Astrocyte (in vitro differentiated cells and primary cell): ENCODE measurements around the gene ARHGAP20. TPM values are rescaled to one million over a fixed set of nuclear protein-coding genes. Genes with fewer than 3 reads are reported as not detected.

ENCODE experiments used
- DNase-seq: peaks from one replicate; pipeline ENCODE4 v3.0.0-alpha.2; 2010; ENCODE audit warnings: low read depth
- FAIRE-seq: peaks from 2 replicates; lab custom pipeline; 2011; peaks lifted over from hg19 to GRCh38; lab: Jason Lieb, UNC
- H2AFZ ChIP-seq: 2 replicates; pipeline ENCODE4 v1.6.0; 2012; ENCODE audit warnings: low read depth, low read length, inconsistent platforms
- H3K27ac ChIP-seq: 2 replicates; pipeline ENCODE4 v1.5.1; 2011; ENCODE audit warnings: low read depth, low read length, inconsistent platforms
- H3K27me3 ChIP-seq: 2 replicates; pipeline ENCODE4 v1.6.0; 2011; ENCODE audit warnings: low read length, inconsistent platforms; ENCODE audit not compliant: insufficient read depth
- H3K36me3 ChIP-seq: 2 replicates; pipeline ENCODE4 v1.5.1; 2011; ENCODE audit warnings: low read length, inconsistent platforms; ENCODE audit not compliant: insufficient read depth
- H3K4me1 ChIP-seq: 2 replicates; pipeline ENCODE4 v1.5.1; 2011; ENCODE audit warnings: low read length, inconsistent platforms; ENCODE audit not compliant: insufficient read depth
- H3K4me2 ChIP-seq: 2 replicates; pipeline ENCODE4 v1.6.0; 2012; ENCODE audit warnings: low read length, inconsistent platforms
- H3K4me3 ChIP-seq: 2 replicates; pipeline ENCODE4 v1.5.1; 2011; ENCODE audit warnings: low read depth, mild to moderate bottlenecking, low read length, inconsistent platforms; ENCODE audit not compliant: insufficient read depth
- H3K79me2 ChIP-seq: 2 replicates; pipeline ENCODE4 v1.6.0; 2012; ENCODE audit warnings: mild to moderate bottlenecking, low read length, inconsistent platforms; ENCODE audit not compliant: insufficient read depth
- H3K9ac ChIP-seq: 2 replicates; pipeline ENCODE4 v1.6.0; 2012; ENCODE audit warnings: mild to moderate bottlenecking, low read length, inconsistent platforms
- H3K9me3 ChIP-seq: 2 replicates; pipeline ENCODE4 v1.5.1; 2012; ENCODE audit warnings: low read depth, mild to moderate bottlenecking, low read length, inconsistent platforms; ENCODE audit not compliant: insufficient read depth
- H4K20me1 ChIP-seq: 2 replicates; pipeline ENCODE4 v1.6.0; 2012; ENCODE audit warnings: low read length, inconsistent platforms; ENCODE audit not compliant: insufficient read depth
- H3K27ac Mint-ChIP-seq: one replicate; pipeline ENCODE4 v1.8.0; 2021; ENCODE audit warnings: mild to moderate bottlenecking, mixed read lengths; ENCODE audit not compliant: unreplicated experiment
- H3K27me3 Mint-ChIP-seq: one replicate; pipeline ENCODE4 v1.8.0; 2021; ENCODE audit warnings: low read depth, mixed read lengths; ENCODE audit not compliant: unreplicated experiment
- H3K36me3 Mint-ChIP-seq: one replicate; pipeline ENCODE4 v1.8.0; 2021; ENCODE audit warnings: low read depth, mixed read lengths; ENCODE audit not compliant: unreplicated experiment
- H3K4me1 Mint-ChIP-seq: one replicate; pipeline ENCODE4 v1.8.0; 2021; ENCODE audit warnings: low read depth, mixed read lengths; ENCODE audit not compliant: unreplicated experiment
- H3K4me3 Mint-ChIP-seq: one replicate; pipeline ENCODE4 v1.8.0; 2021; ENCODE audit warnings: mild to moderate bottlenecking, moderate library complexity, mixed read lengths; ENCODE audit not compliant: unreplicated experiment
- H3K9me3 Mint-ChIP-seq: one replicate; pipeline ENCODE4 v1.8.0; 2021; ENCODE audit warnings: mild to moderate bottlenecking, mixed read lengths; ENCODE audit not compliant: unreplicated experiment
- CTCF ChIP-seq: IDR thresholded peaks from 2 replicates; pipeline ENCODE4 v1.5.1; 2011; ENCODE audit warnings: low read depth, mild to moderate bottlenecking, inconsistent platforms, low read length, moderate library complexity; ENCODE audit not compliant: insufficient read depth
- EZH2 ChIP-seq: IDR thresholded peaks from 2 replicates; pipeline ENCODE4 v1.6.1; 2012; ENCODE audit warnings: mild to moderate bottlenecking, low read length, inconsistent platforms; ENCODE audit not compliant: insufficient read depth
- total RNA-seq: library from RNA; stranded (reverse); gene quantifications from 2 replicates; pipeline ENCODE4 v1.2.1, GENCODE V29; 2021

Gene ARHGAP20
- total RNA-seq, 1 donor from 2014 or later = 0.11 TPM

GRCh38 chr11:110761131-110761530 lies 48.9 kb upstream of the ARHGAP20 start:
- H3K27ac Mint-ChIP-seq = no peak overlapping the region
- Histone ChIP-seq H4K20me1 (no peaks in the 10 kb centered on the region), H3K4me2 (no peak overlapping the region), H3K9me3 (no peaks in the 10 kb centered on the region), H2AFZ (no peak overlapping the region), H3K4me3 (no peak overlapping the region), H3K4me1 (peaks cover 15% of the 10 kb centered on the region), H3K9ac (no peak overlapping the region), H3K27me3 (no peaks in the 10 kb centered on the region), H3K79me2 (no peaks in the 10 kb centered on the region), H3K27ac (no peak overlapping the region), H3K36me3 (no peaks in the 10 kb centered on the region)
- H3K27me3 Mint-ChIP-seq = peaks cover 3% of the 10 kb centered on the region
- DNase-seq (no peak), FAIRE-seq (no peak)
- H3K9me3 Mint-ChIP-seq = no peaks in the 10 kb centered on the region
- no peaks in the 10 kb centered on the region for H3K36me3 Mint-ChIP-seq
- H3K4me1 Mint-ChIP-seq = peaks cover 5% of the 10 kb centered on the region
- no peak for TF ChIP-seq EZH2
- TF ChIP-seq CTCF = no peak
- no peak overlapping the region for H3K4me3 Mint-ChIP-seq

- Mint-ChIP-seq H3K4me1 (peaks cover 5% of the 10 kb centered on the region), H3K27ac (no peak overlapping the region), H3K9me3 (no peaks in the 10 kb centered on the region), H3K36me3 (no peaks in the 10 kb centered on the region), H3K4me3 (no peak overlapping the region), H3K27me3 (peaks cover 3% of the 10 kb centered on the region)
- Histone ChIP-seq H3K9ac (no peak overlapping the region), H3K36me3 (no peaks in the 10 kb centered on the region), H3K4me2 (peak overlapping the region; percentile 18), H4K20me1 (no peaks in the 10 kb centered on the region), H3K27me3 (no peaks in the 10 kb centered on the region), H3K27ac (no peak overlapping the region), H3K4me1 (peaks cover 15% of the 10 kb centered on the region), H3K4me3 (no peak overlapping the region), H3K9me3 (no peaks in the 10 kb centered on the region), H2AFZ (no peak overlapping the region), H3K79me2 (no peaks in the 10 kb centered on the region)
- DNase-seq = peak; percentile 79
- TF ChIP-seq EZH2 (no peak), CTCF (no peak)
- FAIRE-seq = no peak
Measured at GRCh38 chr11:110759972-110760381, 47.7 kb upstream of the ARHGAP20 start.

GRCh38 chr11:110757962-110758755 lies 45.9 kb upstream of the ARHGAP20 start:
- no peak for TF ChIP-seq EZH2
- TF ChIP-seq CTCF = no peak
- FAIRE-seq = no peak
- Histone ChIP-seq H3K36me3 (no peaks in the 10 kb centered on the region), H3K9me3 (no peaks in the 10 kb centered on the region), H3K27me3 (no peaks in the 10 kb centered on the region), H3K79me2 (no peaks in the 10 kb centered on the region), H2AFZ (no peak overlapping the region), H3K9ac (no peak overlapping the region), H4K20me1 (no peaks in the 10 kb centered on the region), H3K4me1 (peaks cover 9% of the 10 kb centered on the region), H3K27ac (no peak overlapping the region), H3K4me2 (no peak overlapping the region), H3K4me3 (no peak overlapping the region)
- no peaks in the 10 kb centered on the region for H3K36me3 Mint-ChIP-seq
- DNase-seq = no peak
- H3K4me1 Mint-ChIP-seq = no peaks in the 10 kb centered on the region
- H3K9me3 Mint-ChIP-seq = no peaks in the 10 kb centered on the region
- H3K27me3 Mint-ChIP-seq = peaks cover 3% of the 10 kb centered on the region
- no peak overlapping the region for H3K27ac Mint-ChIP-seq
- no peak overlapping the region for H3K4me3 Mint-ChIP-seq
